ENCODE results near the gene NTSR2.
A peak's percentile ranks its signal among the peaks of the same experiment; 100 is the strongest.

The NTSR2 gene

DNA sequence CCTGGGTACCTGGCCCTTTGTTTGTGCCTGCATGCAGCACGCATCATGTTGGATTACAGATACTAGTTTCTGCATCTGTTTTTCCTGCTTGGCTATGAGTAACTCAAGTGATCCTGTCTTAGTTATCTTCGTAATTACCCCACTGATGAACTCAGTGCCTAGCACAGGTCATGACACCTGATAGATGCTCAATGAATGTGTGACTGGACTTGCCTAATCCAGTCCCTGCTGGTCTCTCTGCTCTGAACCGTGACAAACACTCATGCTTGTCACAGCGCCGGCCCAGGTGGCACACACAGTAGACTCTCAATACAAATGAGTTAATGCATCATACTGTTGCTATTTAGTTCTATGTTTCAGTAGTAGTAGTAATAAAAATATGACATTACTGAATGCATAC, 31.2 kb upstream of the NTSR2 start:
- H3K36me3 ChIP-seq (ENCODE audit: insufficient read depth, low read length): no peaks in the 10 kb centered on the region
- peaks cover 24% of the 10 kb centered on the region for H3K4me1 ChIP-seq (ENCODE audit: insufficient read depth, low read length, severe bottlenecking)
- H3K27me3 ChIP-seq (ENCODE audit: insufficient read depth, low read length): no peaks in the 10 kb centered on the region
- peak overlapping the region; percentile 68 for H3K27ac ChIP-seq (ENCODE audit: low read depth, low read length, poor library complexity, severe bottlenecking)
- no peaks in the 10 kb centered on the region for H3F3A ChIP-seq (ENCODE audit: insufficient read depth, low read length)
- no peaks in the 10 kb centered on the region for H3K9me2 ChIP-seq (ENCODE audit: low read depth, low read length)
- H3K79me2 ChIP-seq (ENCODE audit: insufficient read depth, low read length): no peaks in the 10 kb centered on the region
- H4K20me1 ChIP-seq (ENCODE audit: insufficient read depth, low read length): no peaks in the 10 kb centered on the region
- H2AFZ ChIP-seq (ENCODE audit: low read length): no peak overlapping the region
- no peak overlapping the region for H3K4me3 ChIP-seq (ENCODE audit: low read depth, low read length, poor library complexity, severe bottlenecking)
- 0 out of 2 replicates have a peak, but pooled peaks cover 3% of the 10 kb centered on the region for H3K9me3 ChIP-seq (ENCODE audit: low read length)
- TF ChIP-seq CTCF (IDR thresholded peaks at IDR 0.05; ENCODE audit: low read length) (no peak), EZH2 (IDR thresholded peaks at IDR 0.05; ENCODE audit: borderline replicate concordance, low read length) (no peak)
- peak overlapping the region; percentile 44 for H3K4me2 ChIP-seq (ENCODE audit: low read length)
- peak overlapping the region; percentile 15; the same call in 1 of the 2 replicates for H3K9ac ChIP-seq (ENCODE audit: low read length)

GRCh38 chr2:11699686-11700670, 30.0 kb upstream of the NTSR2 start:
- Histone ChIP-seq H3K27me3 (ENCODE audit: insufficient read depth, low read length) (no peaks in the 10 kb centered on the region), H3K9me2 (ENCODE audit: low read depth, low read length) (no peaks in the 10 kb centered on the region), H2AFZ (ENCODE audit: low read length) (no peak overlapping the region), H3K79me2 (ENCODE audit: insufficient read depth, low read length) (no peaks in the 10 kb centered on the region), H3K27ac (ENCODE audit: low read depth, low read length, poor library complexity, severe bottlenecking) (peak overlapping the region; percentile 68), H3K4me2 (ENCODE audit: low read length) (no peak overlapping the region), H3K9ac (ENCODE audit: low read length) (no peak overlapping the region; the same call in 1 of the 2 replicates), H3K4me1 (ENCODE audit: insufficient read depth, low read length, severe bottlenecking) (peaks cover 24% of the 10 kb centered on the region), H3K9me3 (ENCODE audit: low read length) (no peaks in the 10 kb centered on the region), H3K36me3 (ENCODE audit: insufficient read depth, low read length) (no peaks in the 10 kb centered on the region), H4K20me1 (ENCODE audit: insufficient read depth, low read length) (no peaks in the 10 kb centered on the region), H3F3A (ENCODE audit: insufficient read depth, low read length) (no peaks in the 10 kb centered on the region), H3K4me3 (ENCODE audit: low read depth, low read length, poor library complexity, severe bottlenecking) (no peak overlapping the region)
- no peak for TF ChIP-seq EZH2 (IDR thresholded peaks at IDR 0.05; ENCODE audit: borderline replicate concordance, low read length)
- TF ChIP-seq CTCF (IDR thresholded peaks at IDR 0.05; ENCODE audit: low read length): no peak

GRCh38 chr2:11698009-11698922, 28.3 kb upstream of the NTSR2 start:
- H3K79me2 ChIP-seq (ENCODE audit: insufficient read depth, low read length): no peaks in the 10 kb centered on the region
- no peaks in the 10 kb centered on the region for H3K9me2 ChIP-seq (ENCODE audit: low read depth, low read length)
- no peak overlapping the region for H3K4me3 ChIP-seq (ENCODE audit: low read depth, low read length, poor library complexity, severe bottlenecking)
- H4K20me1 ChIP-seq (ENCODE audit: insufficient read depth, low read length): no peaks in the 10 kb centered on the region
- H3F3A ChIP-seq (ENCODE audit: insufficient read depth, low read length): no peaks in the 10 kb centered on the region
- TF ChIP-seq CTCF (IDR thresholded peaks at IDR 0.05; ENCODE audit: low read length): no peak
- no peaks in the 10 kb centered on the region for H3K36me3 ChIP-seq (ENCODE audit: insufficient read depth, low read length)
- H3K4me2 ChIP-seq (ENCODE audit: low read length): no peak overlapping the region
- peaks cover 24% of the 10 kb centered on the region for H3K4me1 ChIP-seq (ENCODE audit: insufficient read depth, low read length, severe bottlenecking)
- no peak overlapping the region for H3K9ac ChIP-seq (ENCODE audit: low read length)
- H2AFZ ChIP-seq (ENCODE audit: low read length): no peak overlapping the region
- no peaks in the 10 kb centered on the region for H3K9me3 ChIP-seq (ENCODE audit: low read length)
- H3K27me3 ChIP-seq (ENCODE audit: insufficient read depth, low read length): no peaks in the 10 kb centered on the region
- no peak overlapping the region for H3K27ac ChIP-seq (ENCODE audit: low read depth, low read length, poor library complexity, severe bottlenecking)

Data from OCI-LY1 (cell line).